Heart left ventricle (tissue), 13 donors: ENCODE data around the gene DTNB.
"Not testable (repeated sequence)": the region's sequence is repeated elsewhere in the genome, so short reads cannot be mapped to it uniquely, and the experiment has no call there.

Source experiments
- POLR2A ChIP-seq, 2 donors: fragments of 450-650 bp; IDR thresholded peaks; one replicate each; pipeline ENCODE4 v1.6.1; 2017; ENCODE audit warnings: antibody characterized with exemption in 2 of 2, mild to moderate bottlenecking in 2 of 2, moderate library complexity in 2 of 2
- TF ChIP-seq, protein P1 (sequence below), 12 donors: fragments of 200-600 bp; sonication (generic) in 4 of 12; IDR thresholded peaks; one replicate each; pipeline versions ENCODE4 v1.5.0 to v1.8.0; 2018 to 2022; ENCODE audit warnings: antibody characterized with exemption in 12 of 12, mild to moderate bottlenecking in 5 of 12
- donor health status: ischemic (EF 13 %, LVEDD 7.1; RV severe dilation, severe dysfunction).
- donor health status: DM: no; HTN: yes; CAD: no.
- donor health status: DM: no; HTN: no; CAD: no.
- donor health status: ischemic (EF 25% LVEDD 6.9; RV normal size, moderate dysfunction).
- donor health status: ischemic (EF 25% LVEDD 5.7; RV mildly dilated, moderate dysfunction).
- donor health status: ischemic (EF 35%, LVEDD 5.7; RV mildly dilated, moderate dysfunction).
- donor health status: nonischemic (EF 11% LVEDD 7.7; RV severe dilation, severe dysfunction).
- donor health status: DM: yes; HTN: yes; CAD: no.
- donor health status: PGD.
- donor health status: ischemic (EF 29% LVEDD 5.4; RV normal size, mild dysfunction).
- donor health status: nonischemic (EF 23%, LVEDD 6.1; RV moderate dilation, normal function).

DNA sequence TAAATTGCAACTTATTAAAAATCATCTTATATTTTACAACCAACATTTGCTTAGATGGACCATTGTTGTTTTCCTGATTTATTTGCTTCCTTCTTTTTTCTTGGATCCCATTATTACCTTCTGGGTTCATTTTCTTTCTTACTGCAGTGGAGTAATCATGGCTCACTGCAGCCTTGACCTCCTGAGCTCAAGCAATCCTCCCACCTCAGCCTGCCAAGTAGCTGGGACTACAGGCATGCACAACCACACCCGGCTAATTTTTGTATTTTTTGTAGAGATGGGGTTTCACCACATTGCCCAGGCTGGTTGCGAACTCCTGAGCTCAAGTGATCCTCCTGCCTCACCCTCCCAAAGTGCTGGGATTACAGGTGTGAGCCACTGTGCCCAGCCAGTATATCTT lies 123.8 kb downstream of the DTNB start:
- TF ChIP-seq, protein P1, sequence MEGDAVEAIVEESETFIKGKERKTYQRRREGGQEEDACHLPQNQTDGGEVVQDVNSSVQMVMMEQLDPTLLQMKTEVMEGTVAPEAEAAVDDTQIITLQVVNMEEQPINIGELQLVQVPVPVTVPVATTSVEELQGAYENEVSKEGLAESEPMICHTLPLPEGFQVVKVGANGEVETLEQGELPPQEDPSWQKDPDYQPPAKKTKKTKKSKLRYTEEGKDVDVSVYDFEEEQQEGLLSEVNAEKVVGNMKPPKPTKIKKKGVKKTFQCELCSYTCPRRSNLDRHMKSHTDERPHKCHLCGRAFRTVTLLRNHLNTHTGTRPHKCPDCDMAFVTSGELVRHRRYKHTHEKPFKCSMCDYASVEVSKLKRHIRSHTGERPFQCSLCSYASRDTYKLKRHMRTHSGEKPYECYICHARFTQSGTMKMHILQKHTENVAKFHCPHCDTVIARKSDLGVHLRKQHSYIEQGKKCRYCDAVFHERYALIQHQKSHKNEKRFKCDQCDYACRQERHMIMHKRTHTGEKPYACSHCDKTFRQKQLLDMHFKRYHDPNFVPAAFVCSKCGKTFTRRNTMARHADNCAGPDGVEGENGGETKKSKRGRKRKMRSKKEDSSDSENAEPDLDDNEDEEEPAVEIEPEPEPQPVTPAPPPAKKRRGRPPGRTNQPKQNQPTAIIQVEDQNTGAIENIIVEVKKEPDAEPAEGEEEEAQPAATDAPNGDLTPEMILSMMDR (IDR thresholded peaks at IDR 0.05): not testable (repeated sequence)
- not testable (repeated sequence) for TF ChIP-seq POLR2A (IDR thresholded peaks at IDR 0.05)
